ENCODE data around the gene SIRT5.

SIRT5 gene

GRCh38 chr6:13572240-13572639 is 2.2 kb upstream of the SIRT5 start:
- Histone ChIP-seq H4K8ac (ENCODE audit: low read depth, low read length) (no peak overlapping the region), H3K79me2 (ENCODE audit: control insufficient read depth, insufficient read depth, low read length, poor library complexity) (peaks cover 4% of the 10 kb centered on the region), H3K14ac (ENCODE audit: low read length) (no peak overlapping the region), H3K27ac (ENCODE audit: low read depth, low read length) (no peak overlapping the region), H3K9me3 (ENCODE audit: insufficient read depth, low read depth, low read length) (no peaks in the 10 kb centered on the region), H3K4me2 (ENCODE audit: low read length) (no peak overlapping the region), H3K4me1 (ENCODE audit: control insufficient read depth in 1 of 2, insufficient read depth in 2 of 2, low read length in 2 of 2) (peaks cover 0 to 3% of the 10 kb centered on the region in 2 experiments), H3K79me1 (ENCODE audit: low read length) (peaks cover 7% of the 10 kb centered on the region), H3K23ac (ENCODE audit: low read length) (no peak overlapping the region), H2BK12ac (ENCODE audit: low read length) (no peak overlapping the region), H3K4ac (ENCODE audit: low read depth, low read length) (no peak overlapping the region), H4K91ac (ENCODE audit: low read depth, low read length) (no peak overlapping the region), H3K27me3 (ENCODE audit: insufficient read depth, low read length) (no peaks in the 10 kb centered on the region), H4K12ac (ENCODE audit: low read depth, low read length) (no peak overlapping the region), H3K36me3 (ENCODE audit: control insufficient read depth in 1 of 2, insufficient read depth in 2 of 2, low read length in 2 of 2) (no peaks in the 10 kb centered on the region), H2AFZ (ENCODE audit: insufficient read depth, low read length, poor library complexity) (no peak overlapping the region), H3K9ac (ENCODE audit: low read length) (no peak overlapping the region), H3K18ac (ENCODE audit: low read length) (no peak overlapping the region), H3K4me3 (ENCODE audit: low read depth, low read length) (no peak overlapping the region), H2AK5ac (ENCODE audit: low read length) (no peak overlapping the region), H2BK120ac (ENCODE audit: insufficient read depth, low read length, poor library complexity) (no peak overlapping the region), H2BK5ac (ENCODE audit: low read depth, low read length, poor library complexity) (no peak overlapping the region)
- no peak for DNase-seq
- no CpG with 5 or more reads among the region's 7 CpGs for WGBS (ENCODE audit: extremely low coverage, insufficient coverage, insufficient read length)

- no peak overlapping the region for H2BK12ac ChIP-seq (ENCODE audit: low read length)
- H3K79me1 ChIP-seq (ENCODE audit: low read length), result peaks cover 7% of the 10 kb centered on the region
- no peak overlapping the region for H3K9ac ChIP-seq (ENCODE audit: low read length)
- no peak overlapping the region for H4K91ac ChIP-seq (ENCODE audit: low read depth, low read length)
- H3K27ac ChIP-seq (ENCODE audit: low read depth, low read length), result no peak overlapping the region
- H3K79me2 ChIP-seq (ENCODE audit: control insufficient read depth, insufficient read depth, low read length, poor library complexity), result peaks cover 4% of the 10 kb centered on the region
- H3K4me1 ChIP-seq (ENCODE audit: control insufficient read depth in 1 of 2, insufficient read depth in 2 of 2, low read length in 2 of 2), result peaks cover 0 to 3% of the 10 kb centered on the region in 2 experiments
- peak overlapping the region; percentile 70 for H3K4me2 ChIP-seq (ENCODE audit: low read length)
- no peak overlapping the region for H2AFZ ChIP-seq (ENCODE audit: insufficient read depth, low read length, poor library complexity)
- H3K4me3 ChIP-seq (ENCODE audit: low read depth, low read length), result no peak overlapping the region
- DNase-seq, result no peak
- no peak overlapping the region for H2AK5ac ChIP-seq (ENCODE audit: low read length)
- no peak overlapping the region for H3K18ac ChIP-seq (ENCODE audit: low read length)
- H3K9me3 ChIP-seq (ENCODE audit: insufficient read depth, low read depth, low read length), result no peaks in the 10 kb centered on the region
- no peaks in the 10 kb centered on the region for H3K36me3 ChIP-seq (ENCODE audit: control insufficient read depth in 1 of 2, insufficient read depth in 2 of 2, low read length in 2 of 2)
- H4K12ac ChIP-seq (ENCODE audit: low read depth, low read length), result no peak overlapping the region
- H2BK5ac ChIP-seq (ENCODE audit: low read depth, low read length, poor library complexity), result no peak overlapping the region
- H2BK120ac ChIP-seq (ENCODE audit: insufficient read depth, low read length, poor library complexity), result no peak overlapping the region
- H3K27me3 ChIP-seq (ENCODE audit: insufficient read depth, low read length), result no peaks in the 10 kb centered on the region
- no peak overlapping the region for H4K8ac ChIP-seq (ENCODE audit: low read depth, low read length)
- WGBS (ENCODE audit: extremely low coverage, insufficient coverage, insufficient read length), result no CpG with 5 or more reads among the region's 16 CpGs
- H3K23ac ChIP-seq (ENCODE audit: low read length), result no peak overlapping the region
- H3K4ac ChIP-seq (ENCODE audit: low read depth, low read length), result no peak overlapping the region
- no peak overlapping the region for H3K14ac ChIP-seq (ENCODE audit: low read length)
Measured at GRCh38 chr6:13572951-13573654, 1.3 kb upstream of the SIRT5 start.

DNA sequence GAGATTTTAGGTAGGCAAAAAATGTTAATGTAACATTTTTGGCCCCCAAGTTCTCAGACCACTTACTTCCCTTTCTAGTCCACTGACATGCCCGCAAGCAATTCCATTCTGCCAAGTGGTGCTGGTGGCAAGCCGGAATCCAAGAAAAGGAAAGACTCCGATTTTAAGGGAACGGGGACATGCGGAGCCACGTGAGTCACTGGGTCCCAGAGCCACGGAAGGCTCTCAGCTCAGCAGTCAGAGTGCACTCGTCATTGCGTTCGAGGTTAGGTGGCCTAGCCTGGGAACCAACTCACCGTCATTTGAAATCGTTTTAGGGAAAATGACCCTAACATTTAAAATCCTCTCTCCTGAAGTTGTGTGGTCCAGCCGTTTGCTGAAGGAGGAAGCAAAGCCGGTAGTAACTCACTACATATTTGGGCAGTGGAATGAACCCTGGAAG is 711 bp upstream of the SIRT5 start:
- H3K23ac ChIP-seq (ENCODE audit: low read length), result no peak overlapping the region
- peak overlapping the region; percentile 16 for H3K27ac ChIP-seq (ENCODE audit: low read depth, low read length)
- H3K9ac ChIP-seq (ENCODE audit: low read length), result peak overlapping the region; percentile 50
- no peak overlapping the region for H4K91ac ChIP-seq (ENCODE audit: low read depth, low read length)
- H3K4ac ChIP-seq (ENCODE audit: low read depth, low read length), result no peak overlapping the region
- WGBS (ENCODE audit: extremely low coverage, insufficient coverage, insufficient read length), result no CpG with 5 or more reads among the region's 14 CpGs
- H3K79me2 ChIP-seq (ENCODE audit: control insufficient read depth, insufficient read depth, low read length, poor library complexity), result peaks cover 4% of the 10 kb centered on the region
- no peaks in the 10 kb centered on the region for H3K36me3 ChIP-seq (ENCODE audit: control insufficient read depth in 1 of 2, insufficient read depth in 2 of 2, low read length in 2 of 2)
- peak overlapping the region; percentile 70 for H3K4me2 ChIP-seq (ENCODE audit: low read length)
- peaks cover 0 to 3% of the 10 kb centered on the region in 2 experiments for H3K4me1 ChIP-seq (ENCODE audit: control insufficient read depth in 1 of 2, insufficient read depth in 2 of 2, low read length in 2 of 2)
- H3K9me3 ChIP-seq (ENCODE audit: insufficient read depth, low read depth, low read length), result no peaks in the 10 kb centered on the region
- H3K79me1 ChIP-seq (ENCODE audit: low read length), result peaks cover 7% of the 10 kb centered on the region
- DNase-seq, result peak; percentile 50 to 63
- no peak overlapping the region for H4K12ac ChIP-seq (ENCODE audit: low read depth, low read length)
- H3K4me3 ChIP-seq (ENCODE audit: low read depth, low read length), result peak overlapping the region; percentile 25
- H2BK120ac ChIP-seq (ENCODE audit: insufficient read depth, low read length, poor library complexity), result no peak overlapping the region
- H2BK5ac ChIP-seq (ENCODE audit: low read depth, low read length, poor library complexity), result no peak overlapping the region
- no peak overlapping the region for H2BK12ac ChIP-seq (ENCODE audit: low read length)
- peak overlapping the region; percentile 33 for H2AFZ ChIP-seq (ENCODE audit: insufficient read depth, low read length, poor library complexity)
- no peak overlapping the region for H2AK5ac ChIP-seq (ENCODE audit: low read length)
- H3K18ac ChIP-seq (ENCODE audit: low read length), result no peak overlapping the region
- H3K27me3 ChIP-seq (ENCODE audit: insufficient read depth, low read length), result no peaks in the 10 kb centered on the region
- H3K14ac ChIP-seq (ENCODE audit: low read length), result peak overlapping the region; percentile 38
- peak overlapping the region; percentile 14 for H4K8ac ChIP-seq (ENCODE audit: low read depth, low read length)

GRCh38 chr6:13574149-13574570 is 241 bp upstream of the SIRT5 start:
- Histone ChIP-seq H3K36me3 (ENCODE audit: control insufficient read depth in 1 of 2, insufficient read depth in 2 of 2, low read length in 2 of 2) (no peaks in the 10 kb centered on the region), H3K27me3 (ENCODE audit: insufficient read depth, low read length) (no peaks in the 10 kb centered on the region), H3K4me1 (ENCODE audit: control insufficient read depth in 1 of 2, insufficient read depth in 2 of 2, low read length in 2 of 2) (peaks cover 0 to 3% of the 10 kb centered on the region in 2 experiments), H4K91ac (ENCODE audit: low read depth, low read length) (peak overlapping the region; percentile 28), H3K4me3 (ENCODE audit: low read depth, low read length) (peak overlapping the region; percentile 80), H4K12ac (ENCODE audit: low read depth, low read length) (no peak overlapping the region), H3K9ac (ENCODE audit: low read length) (no peak overlapping the region), H2AFZ (ENCODE audit: insufficient read depth, low read length, poor library complexity) (no peak overlapping the region), H3K4me2 (ENCODE audit: low read length) (peak overlapping the region; percentile 75), H3K27ac (ENCODE audit: low read depth, low read length) (peak overlapping the region; percentile 60), H3K9me3 (ENCODE audit: insufficient read depth, low read depth, low read length) (no peaks in the 10 kb centered on the region), H4K8ac (ENCODE audit: low read depth, low read length) (peak overlapping the region; percentile 56), H3K79me1 (ENCODE audit: low read length) (peaks cover 7% of the 10 kb centered on the region), H2BK12ac (ENCODE audit: low read length) (no peak overlapping the region), H3K18ac (ENCODE audit: low read length) (no peak overlapping the region), H2BK120ac (ENCODE audit: insufficient read depth, low read length, poor library complexity) (no peak overlapping the region), H3K4ac (ENCODE audit: low read depth, low read length) (no peak overlapping the region), H2BK5ac (ENCODE audit: low read depth, low read length, poor library complexity) (no peak overlapping the region), H2AK5ac (ENCODE audit: low read length) (no peak overlapping the region), H3K14ac (ENCODE audit: low read length) (no peak overlapping the region), H3K79me2 (ENCODE audit: control insufficient read depth, insufficient read depth, low read length, poor library complexity) (peaks cover 4% of the 10 kb centered on the region), H3K23ac (ENCODE audit: low read length) (no peak overlapping the region)
- peak; percentile 88 to 89 for DNase-seq
- no CpG with 5 or more reads among the region's 46 CpGs for WGBS (ENCODE audit: extremely low coverage, insufficient coverage, insufficient read length)
